Spleen (tissue), 11 donors: ENCODE measurements around the gene TESK1. TPM values are rescaled to one million over a fixed set of nuclear protein-coding genes. Genes with fewer than 3 reads are reported as not detected.

ENCODE experiments used
- DNase-seq: peaks from one replicate; pipeline ENCODE4 v3.0.0-alpha.2; 2020
- H3K27ac ChIP-seq, 8 donors: fragments of 200-600 bp; sonication (generic) in 7 of 8; 1 replicate in 4 of 8; 2 replicates in 4 of 8; pipeline versions ENCODE4 v1.5.0 to v1.8.0; 2016 to 2021; ENCODE audit warnings: inconsistent platforms in 4 of 8, mild to moderate bottlenecking in 4 of 8, moderate library complexity in 1 of 8
- H3K27me3 ChIP-seq, 7 donors: fragments of 200-600 bp; sonication (generic) in 6 of 7; replicated peaks in 1 of 7; 1 replicate in 4 of 7; 2 replicates in 3 of 7; pipeline versions ENCODE4 v1.5.0 to v1.8.0; 2016 to 2021; ENCODE audit warnings: inconsistent platforms in 3 of 7, mild to moderate bottlenecking in 1 of 7
- H3K36me3 ChIP-seq, 6 donors: fragments of 200-600 bp; sonication (generic) in 5 of 6; 1 replicate in 4 of 6; 2 replicates in 2 of 6; pipeline versions ENCODE4 v1.5.0 to v1.8.0; 2016 to 2021; ENCODE audit warnings: inconsistent platforms in 2 of 6
- H3K4me1 ChIP-seq, 6 donors: fragments of 200-600 bp; sonication (generic) in 5 of 6; 1 replicate in 3 of 6; 2 replicates in 3 of 6; pipeline versions ENCODE4 v1.5.0 to v1.8.0; 2016 to 2021; ENCODE audit warnings: inconsistent platforms in 3 of 6
- H3K4me3 ChIP-seq, 8 donors: fragments of 200-600 bp; sonication (generic) in 7 of 8; 1 replicate in 4 of 8; 2 replicates in 4 of 8; pipeline versions ENCODE4 v1.5.0 to v1.8.0; 2016 to 2021; ENCODE audit warnings: inconsistent platforms in 4 of 8, mild to moderate bottlenecking in 4 of 8, moderate library complexity in 2 of 8
- H3K9me3 ChIP-seq, 8 donors: fragments of 200-600 bp; sonication (generic) in 7 of 8; 1 replicate in 4 of 8; 2 replicates in 4 of 8; pipeline versions ENCODE4 v1.5.0 to v1.8.0; 2016 to 2021; ENCODE audit warnings: inconsistent platforms in 4 of 8
- CTCF ChIP-seq, 11 experiments: fragments of 200-600 bp in 7 of 11; fragments of 450-650 bp in 4 of 11; sonication (generic) in 4 of 11; IDR thresholded peaks in 8 of 11; conservative IDR thresholded peaks in 3 of 11; 1 replicate in 7 of 11; 2 replicates in 4 of 11; pipeline versions ENCODE4 v1.4.0 to v1.8.0; 2016 to 2021; ENCODE audit warnings: antibody characterized with exemption in 11 of 11, inconsistent platforms in 4 of 11, mild to moderate bottlenecking in 1 of 11
- POLR2A ChIP-seq, 3 donors: fragments of 450-650 bp; IDR thresholded peaks; one replicate each; pipeline ENCODE4 v1.5.1; 2017; ENCODE audit warnings: antibody characterized with exemption in 3 of 3, mild to moderate bottlenecking in 1 of 3
- POLR2AphosphoS5 ChIP-seq, 3 donors: sonication (generic); formaldehyde crosslinking; IDR thresholded peaks; one replicate each; pipeline ENCODE4 v1.5.1; 2017; ENCODE audit warnings: antibody characterized with exemption in 3 of 3
- WGBS, 5 donors: extraction: QIAGEN DNeasy Blood & Tissue Kit in 3 of 5; methylation state at CpG; one replicate each; pipeline versions ENCODE4 v1.1.5 to v1.1.7; 2013 to 2018; 5-methylcytosine and 5-hydroxymethylcytosine counted together
- intact Hi-C: fragments of 100-400 bp; cut with DNase I; formaldehyde crosslinking; loops from one replicate; pipeline ENCODE4 v1.15.0; 2023; ENCODE audit warnings: low total_unique reads
- polyA plus RNA-seq, 3 donors: library from polyadenylated mRNA; stranded (reverse); fragments of 200-250 nt; gene quantifications; one replicate each; pipeline ENCODE4 v1.2.1, GENCODE V29; 2013
- total RNA-seq, 7 donors: library from RNA; depleted of rRNA in 3 of 7; stranded (reverse); fragments of >200 nt in 3 of 7; fragmentation: NEBNext Ultra II Directional in 4 of 7; extraction: Animal tissue kit (Norgen Biotek cat#: 25700) in 4 of 7; gene quantifications; one replicate each; pipeline versions ENCODE4 v1.1.0 to v1.2.1, GENCODE V29; 2016 to 2021
- donor health status: healthy with polysubstance abuse.
- donor health status: DM: no; HTN: no; CAD: no; lungs with moderate emphysema.
- donor health status: DM: no; HTN: no; CAD: no.
- donor health status: Bipolar disorder and iron deficiency.
- donor health status: healthy.
- donor health status: DM: no; HTN: no; CAD: no.
- donor health status: DM: yes; HTN: yes; CAD: no.

The TESK1 gene
- total and polyA plus RNA-seq, 10 donors = 15.6 to 47.1 (median 31.6) TPM

GRCh38 chr9:35561468-35562261, 43.4 kb upstream of the TESK1 start:
- Histone ChIP-seq H3K36me3 (peaks cover 0 to 64% (median 13%) of the 10 kb centered on the region in 6 donors), H3K4me1 (peaks cover 0 to 16% (median 9%) of the 10 kb centered on the region in 6 donors), H3K27ac (no peak overlapping the region), H3K27me3 (no peaks in the 10 kb centered on the region), H3K4me3 (no peak overlapping the region), H3K9me3 (no peaks in the 10 kb centered on the region)
- TF ChIP-seq CTCF (IDR thresholded peaks at IDR 0.05 in 8 of 11, conservative IDR thresholded peaks at IDR 0.05 in 3 of 11) = no peak
- TF ChIP-seq POLR2A (IDR thresholded peaks at IDR 0.05) = no peak
- no peak for TF ChIP-seq POLR2AphosphoS5 (IDR thresholded peaks at IDR 0.05)
- DNase-seq = no peak
- intact Hi-C loops = no loop called here
- 81 to 95% (median 89%) methylated on average over 6 of the region's 6 CpGs for WGBS, 5 donors

- intact Hi-C loops = no loop called here
Measured at GRCh38 chr9:35562895-35563780, 41.9 kb upstream of the TESK1 start.

GRCh38 chr9:35563791-35564197, 41.3 kb upstream of the TESK1 start:
- intact Hi-C loops = no loop called here

More at GRCh38 chr9:35562895-35563780, 41.9 kb upstream of the TESK1 start:
- H3K9me3 ChIP-seq = no peaks in the 10 kb centered on the region
- H3K4me3 ChIP-seq = peak overlapping the region in 2 of 8 donors; percentile 36 to 54
- peak overlapping the region in 3 of 8 donors; percentile 25 to 46 (median 33) for H3K27ac ChIP-seq
- no peak for DNase-seq
- peaks cover 0 to 49% (median 9%) of the 10 kb centered on the region in 6 donors for H3K36me3 ChIP-seq
- H3K4me1 ChIP-seq = peaks cover 0 to 16% (median 9%) of the 10 kb centered on the region in 6 donors
- no peaks in the 10 kb centered on the region for H3K27me3 ChIP-seq
- 85 to 94% (median 91%) methylated on average over 13 to 20 of the region's 20 CpGs for WGBS, 5 donors
- no peak for TF ChIP-seq CTCF (IDR thresholded peaks at IDR 0.05 in 8 of 11, conservative IDR thresholded peaks at IDR 0.05 in 3 of 11)
- TF ChIP-seq POLR2A (IDR thresholded peaks at IDR 0.05) = no peak
- no peak for TF ChIP-seq POLR2AphosphoS5 (IDR thresholded peaks at IDR 0.05)

More at GRCh38 chr9:35563791-35564197, 41.3 kb upstream of the TESK1 start:
- H3K36me3 ChIP-seq = peaks cover 0 to 43% (median 6%) of the 10 kb centered on the region in 6 donors
- no peaks in the 10 kb centered on the region for H3K27me3 ChIP-seq
- 33 to 65% (median 39%) methylated on average over 14 of the region's 14 CpGs for WGBS, 5 donors
- no peak for DNase-seq
- peak overlapping the region in 2 of 8 donors; percentile 36 to 54 for H3K4me3 ChIP-seq
- H3K9me3 ChIP-seq = no peaks in the 10 kb centered on the region
- TF ChIP-seq POLR2AphosphoS5 (IDR thresholded peaks at IDR 0.05) (peak; percentile 51 to 72 (median 56)), CTCF (IDR thresholded peaks at IDR 0.05 in 8 of 11, conservative IDR thresholded peaks at IDR 0.05 in 3 of 11) (no peak)
- H3K27ac ChIP-seq = peak overlapping the region in 3 of 8 donors; percentile 25 to 46 (median 33)
- H3K4me1 ChIP-seq = peaks cover 0 to 16% (median 9%) of the 10 kb centered on the region in 6 donors
